Measurements from ENCODE around the gene CCL4. TPM values are rescaled to one million over a fixed set of nuclear protein-coding genes. Genes with fewer than 3 reads are reported as not detected.

Gene CCL4
- total RNA-seq, 2 experiments from 2014 or later, result 1.5 to 2.1 TPM

DNA sequence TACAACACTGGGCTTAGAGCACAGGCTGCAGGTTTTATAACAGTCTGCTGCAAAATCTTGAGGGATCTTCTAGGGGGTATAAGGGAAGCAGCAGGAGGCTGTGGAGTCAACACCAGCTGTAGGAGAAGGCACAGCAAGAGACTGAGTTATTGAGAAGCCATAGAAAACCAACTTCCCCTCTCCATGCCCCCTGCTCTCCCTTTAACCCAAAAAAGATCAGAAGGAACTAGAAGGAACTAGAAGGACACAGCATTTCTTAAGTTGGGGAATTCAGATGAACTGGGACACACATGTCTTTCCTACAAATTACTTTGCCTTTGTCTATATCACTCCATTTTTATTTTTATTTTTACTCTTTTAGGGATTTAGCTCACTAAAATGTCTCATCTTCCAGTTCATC lies 45.7 kb upstream of the CCL4 start:
- ChIA-PET CTCF (no interaction called here), POLR2A (no interaction called here)
- Mint-ChIP-seq H3K9me3 (no peaks in the 10 kb centered on the region), H3K27me3 (peaks cover 18% of the 10 kb centered on the region), H3K36me3 (ENCODE audit: low read depth) (no peaks in the 10 kb centered on the region), H3K4me3 (no peak overlapping the region), H3K4me1 (ENCODE audit: low read depth) (no peaks in the 10 kb centered on the region), H3K27ac (no peak overlapping the region)
- H3K9me3 ChIP-seq (ENCODE audit: control insufficient read depth in 1 of 2, insufficient read depth in 1 of 2, low read length in 2 of 2), result no peaks in the 10 kb centered on the region
- no peak overlapping the region for H3K4me3 ChIP-seq (ENCODE audit: low read length)
- no peak for DNase-seq
- TF ChIP-seq, protein P1, sequence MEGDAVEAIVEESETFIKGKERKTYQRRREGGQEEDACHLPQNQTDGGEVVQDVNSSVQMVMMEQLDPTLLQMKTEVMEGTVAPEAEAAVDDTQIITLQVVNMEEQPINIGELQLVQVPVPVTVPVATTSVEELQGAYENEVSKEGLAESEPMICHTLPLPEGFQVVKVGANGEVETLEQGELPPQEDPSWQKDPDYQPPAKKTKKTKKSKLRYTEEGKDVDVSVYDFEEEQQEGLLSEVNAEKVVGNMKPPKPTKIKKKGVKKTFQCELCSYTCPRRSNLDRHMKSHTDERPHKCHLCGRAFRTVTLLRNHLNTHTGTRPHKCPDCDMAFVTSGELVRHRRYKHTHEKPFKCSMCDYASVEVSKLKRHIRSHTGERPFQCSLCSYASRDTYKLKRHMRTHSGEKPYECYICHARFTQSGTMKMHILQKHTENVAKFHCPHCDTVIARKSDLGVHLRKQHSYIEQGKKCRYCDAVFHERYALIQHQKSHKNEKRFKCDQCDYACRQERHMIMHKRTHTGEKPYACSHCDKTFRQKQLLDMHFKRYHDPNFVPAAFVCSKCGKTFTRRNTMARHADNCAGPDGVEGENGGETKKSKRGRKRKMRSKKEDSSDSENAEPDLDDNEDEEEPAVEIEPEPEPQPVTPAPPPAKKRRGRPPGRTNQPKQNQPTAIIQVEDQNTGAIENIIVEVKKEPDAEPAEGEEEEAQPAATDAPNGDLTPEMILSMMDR (IDR thresholded peaks at IDR 0.05), result no peak
- no peak for ATAC-seq (ENCODE audit: poor library complexity)
- no peak overlapping the region for H3K27ac ChIP-seq (ENCODE audit: low read depth in 1 of 2, low read length in 2 of 2)
- no peaks in the 10 kb centered on the region for H3K4me1 ChIP-seq (ENCODE audit: insufficient read depth, low read length)
- intact Hi-C loops (cut with DNase I, micrococcal nuclease), result no loop called here
- H3K27me3 ChIP-seq (ENCODE audit: control insufficient read depth in 1 of 2, insufficient read depth in 2 of 2, low read length in 2 of 2), result no peaks in the 10 kb centered on the region
- H3K36me3 ChIP-seq (ENCODE audit: insufficient read depth, low read length), result no peaks in the 10 kb centered on the region

DNA sequence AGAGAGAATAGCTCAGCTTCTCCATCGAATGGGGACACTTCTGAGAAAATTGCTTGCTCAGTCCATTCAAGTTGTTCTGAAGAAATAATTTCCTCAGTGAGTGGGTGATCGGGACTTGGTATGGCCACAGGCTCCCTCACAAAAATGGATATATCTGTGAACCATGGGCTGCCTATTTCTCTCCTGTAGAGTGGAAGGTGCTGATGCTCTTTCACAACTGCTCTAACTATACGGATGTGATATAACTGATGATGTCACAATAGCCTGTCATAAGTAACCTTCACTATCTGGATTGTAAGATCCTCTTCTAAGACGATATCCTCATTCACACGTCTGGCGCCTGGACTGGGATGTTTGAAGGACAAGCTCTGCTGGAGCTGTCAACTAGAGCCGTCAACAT lies 44.2 kb upstream of the CCL4 start:
- no peak overlapping the region for H3K27ac ChIP-seq (ENCODE audit: low read depth in 1 of 2, low read length in 2 of 2)
- no peaks in the 10 kb centered on the region for H3K36me3 ChIP-seq (ENCODE audit: insufficient read depth, low read length)
- Mint-ChIP-seq H3K9me3 (no peaks in the 10 kb centered on the region), H3K27ac (no peak overlapping the region), H3K27me3 (peaks cover 18% of the 10 kb centered on the region), H3K4me3 (no peak overlapping the region), H3K4me1 (ENCODE audit: low read depth) (no peaks in the 10 kb centered on the region), H3K36me3 (ENCODE audit: low read depth) (no peaks in the 10 kb centered on the region)
- ChIA-PET CTCF (no interaction called here), POLR2A (no interaction called here)
- TF ChIP-seq, protein P1 (IDR thresholded peaks at IDR 0.05), result no peak
- DNase-seq (no peak), ATAC-seq (ENCODE audit: poor library complexity) (no peak)
- no peak overlapping the region for H3K4me3 ChIP-seq (ENCODE audit: low read length)
- H3K9me3 ChIP-seq (ENCODE audit: control insufficient read depth in 1 of 2, insufficient read depth in 1 of 2, low read length in 2 of 2), result no peaks in the 10 kb centered on the region
- no peaks in the 10 kb centered on the region for H3K27me3 ChIP-seq (ENCODE audit: control insufficient read depth in 1 of 2, insufficient read depth in 2 of 2, low read length in 2 of 2)
- no peaks in the 10 kb centered on the region for H3K4me1 ChIP-seq (ENCODE audit: insufficient read depth, low read length)
- intact Hi-C loops (cut with DNase I, micrococcal nuclease), result no loop called here

DNA sequence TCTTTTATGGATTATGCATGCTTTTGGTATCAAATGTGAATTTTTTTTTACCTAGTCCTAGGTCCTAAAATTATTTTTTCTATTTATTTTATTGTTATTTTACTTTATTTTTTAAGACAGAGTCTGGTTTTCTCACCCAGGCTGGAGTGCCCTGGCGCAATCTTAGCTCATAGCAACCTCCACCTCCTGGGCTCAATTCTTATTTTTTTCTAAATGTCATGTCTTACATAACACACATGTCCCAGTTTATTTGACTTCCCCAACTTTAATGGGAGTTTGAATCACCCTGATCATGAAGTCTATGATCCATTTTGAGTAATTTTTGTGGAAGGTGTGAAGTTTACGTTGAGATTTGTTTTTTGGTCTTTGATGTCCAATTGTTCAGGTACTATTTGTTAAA lies 42.8 kb upstream of the CCL4 start:
- no peaks in the 10 kb centered on the region for H3K36me3 ChIP-seq (ENCODE audit: insufficient read depth, low read length)
- no peaks in the 10 kb centered on the region for H3K27me3 ChIP-seq (ENCODE audit: control insufficient read depth in 1 of 2, insufficient read depth in 2 of 2, low read length in 2 of 2)
- TF ChIP-seq, protein P1 (IDR thresholded peaks at IDR 0.05), result no peak
- no peaks in the 10 kb centered on the region for H3K4me1 Mint-ChIP-seq (ENCODE audit: low read depth)
- no peak for ATAC-seq (ENCODE audit: poor library complexity)
- H3K27ac Mint-ChIP-seq, result no peak overlapping the region
- no peaks in the 10 kb centered on the region for H3K9me3 Mint-ChIP-seq
- intact Hi-C loops (cut with DNase I, micrococcal nuclease), result loop anchor here in 1 of 2 experiments (10.0 kb wide), 1 partner anchor 94 kb away; no protein-coding TSS in a partner anchor
- DNase-seq, result no peak
- H3K27me3 Mint-ChIP-seq, result peaks cover 18% of the 10 kb centered on the region
- POLR2A ChIA-PET, result no interaction called here
- no peak overlapping the region for H3K4me3 ChIP-seq (ENCODE audit: low read length)
- no peak overlapping the region for H3K27ac ChIP-seq (ENCODE audit: low read depth in 1 of 2, low read length in 2 of 2)
- H3K4me3 Mint-ChIP-seq, result no peak overlapping the region
- H3K36me3 Mint-ChIP-seq (ENCODE audit: low read depth), result no peaks in the 10 kb centered on the region
- CTCF ChIA-PET, result no interaction called here
- no peaks in the 10 kb centered on the region for H3K4me1 ChIP-seq (ENCODE audit: insufficient read depth, low read length)
- H3K9me3 ChIP-seq (ENCODE audit: control insufficient read depth in 1 of 2, insufficient read depth in 1 of 2, low read length in 2 of 2), result no peaks in the 10 kb centered on the region
